CD4-positive, alpha-beta T cell treated with Interleukin-12 subunit alpha and Interleukin-12 subunit beta, for 1 hour (primary cell): Measurements from ENCODE around the gene CORO7.
"Not testable (repeated sequence)": the region's sequence is repeated elsewhere in the genome, so short reads cannot be mapped to it uniquely, and the experiment has no call there.

Experiments
- DNase-seq: peaks from one replicate; pipeline ENCODE4 v3.0.0-alpha.2; 2020

The CORO7 gene

GRCh38 chr16:4349332-4349731 lies 67.1 kb downstream of the CORO7 start:
- DNase-seq = no peak

DNA sequence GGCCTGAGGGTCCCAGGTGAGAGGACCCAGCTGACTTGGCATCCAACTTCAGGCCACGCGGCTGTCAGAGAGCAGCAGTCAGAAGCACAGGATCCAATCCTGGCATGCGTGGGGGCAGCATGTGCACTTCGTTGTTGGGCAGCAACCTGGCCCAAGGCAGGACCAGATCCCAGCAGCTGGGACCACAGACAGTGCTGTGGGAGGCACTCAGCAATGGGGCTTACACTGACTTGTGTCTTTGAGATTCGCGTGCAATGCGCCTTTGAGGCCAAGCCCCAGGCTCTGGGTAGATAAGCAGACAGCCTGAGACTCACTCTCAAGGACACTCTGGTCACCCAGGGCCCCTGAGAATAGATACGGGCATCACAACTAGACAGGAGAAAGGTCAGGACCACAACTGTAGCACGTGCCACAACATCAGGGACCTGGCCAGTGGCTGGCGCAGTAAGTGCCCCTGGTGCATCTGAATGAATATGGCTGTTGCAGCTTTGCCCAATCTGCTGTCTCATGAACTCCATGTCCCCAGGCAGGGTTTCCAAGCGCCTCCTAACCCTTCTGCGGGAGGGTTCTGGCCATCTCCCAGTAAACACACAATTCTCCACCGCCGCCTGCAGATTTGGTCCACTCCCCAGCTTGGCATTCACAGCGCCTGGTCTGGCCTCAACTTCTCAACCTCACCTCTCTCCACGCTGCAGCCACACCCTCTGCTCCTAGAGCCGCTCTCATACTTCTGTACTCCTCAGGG lies 68.5 kb downstream of the CORO7 start:
- DNase-seq = no peak

- no peak for DNase-seq
These were observed 69.4 kb downstream of the CORO7 start for GRCh38 chr16:4347010-4347409.

DNA sequence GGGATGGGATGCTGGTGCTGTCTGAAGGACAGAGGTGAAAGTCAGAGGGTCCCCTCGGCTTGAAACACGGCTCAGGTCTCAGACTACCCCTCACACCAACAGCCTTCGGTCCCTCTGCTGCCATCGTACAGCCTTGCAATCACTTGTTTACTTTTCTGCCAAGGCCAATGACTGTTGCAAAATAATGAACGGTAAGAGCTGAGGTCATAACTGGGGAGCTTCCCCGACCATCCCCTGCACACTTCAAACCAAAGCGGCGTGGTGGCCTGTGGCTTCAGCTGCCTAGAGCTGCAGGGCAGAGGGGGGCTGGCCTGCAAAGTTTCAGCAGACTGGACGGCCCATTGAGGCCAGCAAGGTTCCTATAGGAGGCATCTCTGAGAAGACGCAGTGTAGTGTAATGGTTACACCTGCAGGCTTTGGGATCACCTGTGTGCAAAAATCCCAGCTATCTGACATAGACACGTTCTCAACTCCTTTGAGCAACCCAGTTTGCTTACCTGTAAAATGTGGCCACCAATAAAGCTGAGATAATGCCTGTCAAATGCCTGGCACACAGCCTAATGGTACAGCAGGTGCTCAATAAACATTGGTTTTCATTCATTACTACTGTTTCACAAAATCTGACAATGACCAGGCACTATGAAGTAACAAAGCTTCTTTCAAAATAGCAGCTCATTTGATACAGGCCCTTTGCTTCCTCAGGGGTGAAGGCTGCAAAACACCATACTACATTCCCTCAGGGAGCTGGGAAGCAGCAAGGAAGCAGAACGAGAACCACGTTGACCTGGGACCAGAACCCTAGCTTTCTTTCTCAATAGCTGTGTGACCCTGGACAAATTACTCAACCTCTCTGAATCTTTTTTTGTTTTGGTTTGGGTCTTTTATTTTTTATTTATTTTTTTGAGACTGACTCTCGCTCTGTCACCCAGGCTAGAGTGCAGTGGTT lies 70.3 kb downstream of the CORO7 start:
- no peak for DNase-seq

DNA sequence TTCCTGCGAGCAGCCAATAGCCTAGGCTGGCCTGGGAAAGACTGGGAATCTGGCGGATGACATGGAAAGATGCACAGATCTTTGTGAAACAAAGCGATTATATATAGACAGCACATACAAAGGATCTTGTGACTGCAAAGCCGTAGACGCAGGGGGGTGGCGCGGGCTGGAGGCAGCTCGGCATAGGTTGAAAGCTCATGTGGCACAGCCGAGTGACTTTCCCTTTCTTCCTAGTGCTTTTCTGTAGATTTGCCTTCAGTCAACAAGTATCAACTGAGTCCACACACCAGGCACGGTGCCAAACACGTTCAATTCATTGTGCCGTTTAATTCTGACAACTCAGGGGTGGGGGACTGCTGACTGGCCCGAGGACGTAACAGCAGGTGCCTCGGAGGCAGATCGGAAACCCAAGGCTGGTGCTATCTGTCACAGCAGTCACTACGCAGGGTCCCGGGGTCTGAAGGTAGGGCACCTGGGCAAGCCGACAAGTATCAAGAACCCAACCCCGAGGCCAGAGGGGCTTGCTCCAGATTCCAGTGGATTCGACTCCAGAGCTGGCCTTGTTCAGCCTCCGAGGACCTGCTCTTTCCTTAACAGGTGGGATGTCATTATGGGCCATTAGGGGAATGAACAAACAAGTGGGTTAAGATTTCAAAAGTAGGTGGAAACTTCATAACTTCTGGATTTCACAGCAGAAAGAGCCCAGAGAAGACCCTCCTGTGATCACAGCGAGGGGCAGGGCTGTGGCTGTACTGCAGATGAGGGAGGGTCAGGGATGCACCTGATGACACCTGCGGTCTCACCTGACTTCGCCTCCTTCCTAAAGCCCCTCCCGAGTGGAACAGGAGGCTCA lies 71.2 kb downstream of the CORO7 start:
- no peak for DNase-seq

- DNase-seq = not testable (repeated sequence)
These were observed 72.0 kb downstream of the CORO7 start for GRCh38 chr16:4344300-4344982.

DNA sequence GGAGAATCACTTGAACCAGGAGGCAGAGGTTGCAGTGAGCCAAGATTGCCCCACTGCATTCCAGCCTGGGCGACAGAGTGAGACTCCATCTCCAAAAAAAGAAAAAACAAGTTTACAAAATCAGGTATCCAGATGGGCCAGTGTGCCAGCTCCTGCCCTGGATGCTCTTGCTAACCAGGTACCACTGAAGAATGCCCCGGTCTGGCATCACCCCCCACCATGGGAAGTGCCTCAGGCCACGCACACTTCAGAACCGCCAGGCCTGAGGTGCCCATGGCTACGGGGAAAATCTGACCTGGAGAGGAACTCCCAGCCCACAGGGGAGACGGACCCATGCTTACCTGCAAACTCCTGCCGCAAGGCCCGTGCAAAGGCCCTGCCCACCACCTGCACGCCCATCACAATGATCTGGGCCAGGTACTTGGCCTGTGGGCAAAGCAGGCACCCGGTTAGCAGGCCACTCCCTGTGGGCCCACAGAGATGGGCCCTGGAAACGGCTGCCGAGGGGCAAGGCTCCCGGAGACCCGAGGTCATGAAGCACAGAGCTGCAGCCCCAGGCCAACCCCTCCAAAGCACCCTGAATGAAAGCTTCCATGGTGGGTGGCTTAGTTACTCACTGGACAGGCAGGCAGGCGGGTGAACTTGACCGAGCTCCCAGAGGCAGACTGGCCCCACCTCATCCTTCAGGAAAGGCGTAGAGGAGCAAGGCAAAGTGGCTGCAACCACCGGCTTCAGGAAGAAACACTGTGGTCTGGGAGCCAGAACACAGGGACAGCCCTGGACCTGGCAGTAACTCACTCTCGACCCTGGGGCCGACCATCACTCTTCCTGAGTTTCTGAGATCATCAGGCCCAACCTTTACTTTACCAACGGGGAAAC lies 73.3 kb downstream of the CORO7 start:
- DNase-seq = no peak

DNA sequence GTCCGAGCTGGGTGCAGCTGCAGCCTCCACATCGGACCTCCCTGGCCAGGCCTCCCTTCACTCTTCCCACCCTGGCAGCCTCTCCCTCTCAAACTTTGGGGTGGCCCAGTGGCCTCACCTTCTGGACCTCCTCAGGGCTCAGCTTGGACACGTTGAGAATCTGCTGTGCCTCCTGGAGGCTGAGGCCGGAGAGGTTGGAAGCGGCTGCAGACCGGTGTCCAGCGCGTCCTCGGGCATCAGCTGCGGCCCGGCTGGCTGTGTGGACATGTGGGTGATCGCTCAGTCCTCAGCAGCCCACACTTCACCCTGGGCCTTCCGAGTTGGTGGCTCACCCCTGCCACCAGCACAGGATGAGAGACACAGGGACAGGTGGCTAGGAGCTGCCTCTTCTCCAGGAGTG lies 75.1 kb downstream of the CORO7 start:
- DNase-seq = no peak

GRCh38 chr16:4340443-4340842 lies 76.0 kb downstream of the CORO7 start:
- no peak for DNase-seq

GRCh38 chr16:4339909-4340308 lies 76.5 kb downstream of the CORO7 start:
- DNase-seq = no peak

- no peak for DNase-seq
These were observed 76.9 kb downstream of the CORO7 start for GRCh38 chr16:4339455-4339854.

- no peak for DNase-seq
These were observed 77.6 kb downstream of the CORO7 start for GRCh38 chr16:4338712-4339299.

DNA sequence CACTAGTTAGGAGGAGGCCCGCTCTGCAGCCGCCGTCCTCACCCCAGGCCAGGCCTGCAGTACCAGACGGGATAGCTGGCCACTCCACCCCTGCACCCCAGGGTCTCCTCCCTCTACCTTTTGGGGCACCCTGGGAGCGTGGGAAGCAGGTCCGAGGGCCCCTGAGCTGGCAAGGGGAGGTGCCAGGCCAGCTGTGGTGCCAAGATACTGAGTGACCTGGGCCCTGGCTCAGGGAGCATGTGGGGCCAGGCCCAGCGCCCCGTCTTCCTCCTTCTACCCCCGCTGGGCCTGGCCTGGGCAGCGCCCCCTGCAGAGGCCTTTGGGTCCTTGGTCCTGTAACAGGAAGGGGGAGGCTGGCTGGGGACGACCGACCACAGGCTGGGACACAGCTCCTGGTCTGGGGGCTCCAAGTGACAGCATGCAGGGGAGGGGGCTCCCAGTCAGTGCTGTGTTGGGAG lies 78.2 kb downstream of the CORO7 start:
- no peak for DNase-seq

- DNase-seq = no peak
These were observed 78.8 kb downstream of the CORO7 start for GRCh38 chr16:4337540-4338088.

DNA sequence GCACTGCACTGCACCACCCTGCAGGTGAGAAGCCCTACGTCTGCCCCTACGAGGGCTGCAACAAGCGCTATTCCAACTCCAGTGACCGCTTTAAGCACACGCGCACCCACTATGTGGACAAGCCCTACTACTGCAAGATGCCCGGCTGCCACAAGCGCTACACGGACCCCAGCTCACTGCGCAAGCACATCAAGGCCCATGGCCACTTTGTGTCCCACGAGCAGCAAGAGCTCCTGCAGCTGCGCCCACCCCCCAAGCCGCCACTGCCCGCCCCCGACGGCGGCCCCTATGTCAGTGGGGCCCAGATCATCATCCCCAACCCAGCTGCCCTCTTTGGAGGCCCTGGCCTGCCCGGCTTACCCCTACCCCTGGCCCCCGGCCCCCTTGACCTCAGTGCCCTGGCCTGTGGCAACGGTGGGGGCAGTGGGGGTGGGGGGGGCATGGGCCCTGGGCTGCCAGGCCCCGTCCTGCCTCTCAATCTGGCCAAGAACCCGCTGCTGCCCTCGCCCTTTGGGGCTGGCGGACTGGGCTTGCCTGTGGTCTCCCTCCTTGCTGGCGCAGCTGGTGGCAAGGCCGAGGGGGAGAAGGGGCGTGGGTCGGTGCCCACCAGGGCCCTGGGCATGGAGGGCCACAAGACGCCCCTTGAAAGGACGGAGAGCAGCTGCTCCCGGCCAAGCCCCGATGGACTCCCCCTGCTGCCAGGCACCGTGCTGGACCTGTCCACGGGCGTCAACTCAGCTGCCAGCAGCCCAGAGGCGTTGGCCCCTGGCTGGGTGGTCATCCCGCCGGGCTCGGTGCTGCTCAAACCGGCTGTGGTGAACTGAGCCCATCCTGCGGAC lies 79.5 kb downstream of the CORO7 start:
- DNase-seq = no peak

GRCh38 chr16:4334724-4335495 lies 81.5 kb downstream of the CORO7 start:
- DNase-seq = no peak

DNA sequence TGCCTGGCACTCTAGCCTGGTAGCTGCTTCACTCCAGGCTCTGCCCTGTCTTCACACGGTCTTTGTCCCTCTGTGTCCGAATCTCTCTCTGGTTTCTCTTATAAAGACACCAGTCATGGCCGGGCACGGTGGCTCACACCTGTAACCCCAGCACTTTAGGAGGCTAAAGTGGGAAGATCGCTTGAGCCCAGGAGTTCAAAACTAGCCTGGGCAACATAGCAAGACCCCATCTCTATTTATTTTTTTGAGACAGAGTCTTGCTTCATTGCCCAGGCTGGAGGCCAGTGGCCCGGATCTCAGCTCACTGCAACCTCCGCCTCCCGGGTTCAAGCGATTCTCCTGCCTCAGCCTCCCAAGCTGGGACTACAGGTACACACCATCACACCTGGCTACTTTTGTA lies 82.7 kb downstream of the CORO7 start:
- DNase-seq = not testable (repeated sequence)

DNA sequence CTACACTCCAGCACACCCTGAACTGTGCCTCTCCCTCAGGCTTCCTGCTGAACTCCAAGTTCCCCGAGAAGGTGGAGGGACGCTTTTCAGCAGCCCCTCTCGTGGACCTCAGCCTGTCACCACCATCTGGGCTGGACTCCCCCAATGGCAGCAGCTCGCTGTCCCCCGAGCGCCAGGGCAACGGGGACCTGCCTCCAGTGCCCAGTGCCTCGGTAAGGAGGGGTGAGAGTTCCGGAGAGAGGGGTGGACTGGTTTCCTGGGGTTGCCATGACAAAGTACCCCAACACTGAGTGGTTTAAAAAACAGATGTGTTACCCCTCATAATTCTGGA lies 83.1 kb downstream of the CORO7 start:
- no peak for DNase-seq
